ENCODE measurements around the gene LHX4. TPM values are rescaled to one million over a fixed set of nuclear protein-coding genes. Genes with fewer than 3 reads are reported as not detected.

LHX4 gene
- polyA plus RNA-seq (ENCODE audit: insufficient read length): 1.6 TPM

GRCh38 chr1:180229483-180230415 is at the start of gene LHX4:
TSS of gene LHX4 (plus strand) at chr1:180230264. CDS start at chr1:180230530, 266 bp downstream.
- DNase-seq: no peak

GRCh38 chr1:180181048-180181447 is 49.0 kb upstream of the LHX4 start:
- no peak for DNase-seq

GRCh38 chr1:180181996-180182642 is 47.9 kb upstream of the LHX4 start:
- DNase-seq: no peak

GRCh38 chr1:180182643-180183311 is 47.3 kb upstream of the LHX4 start:
- DNase-seq: no peak

GRCh38 chr1:180183426-180183825 is 46.6 kb upstream of the LHX4 start:
- DNase-seq: no peak

GRCh38 chr1:180184041-180184440 is 46.0 kb upstream of the LHX4 start:
- DNase-seq: no peak

- DNase-seq: no peak
Measured at GRCh38 chr1:180185281-180185680, 44.8 kb upstream of the LHX4 start.

GRCh38 chr1:180185971-180186645 is 44.0 kb upstream of the LHX4 start:
- DNase-seq: no peak

GRCh38 chr1:180186831-180187230 is 43.2 kb upstream of the LHX4 start:
- DNase-seq: no peak

GRCh38 chr1:180187626-180188025 is 42.4 kb upstream of the LHX4 start:
- no peak for DNase-seq

GRCh38 chr1:180188091-180188506 is 42.0 kb upstream of the LHX4 start:
- DNase-seq: peak; percentile 58

GRCh38 chr1:180188684-180189175 is 41.3 kb upstream of the LHX4 start:
- DNase-seq: no peak

GRCh38 chr1:180190091-180190490 is 40.0 kb upstream of the LHX4 start:
- DNase-seq: no peak

- no peak for DNase-seq
Measured at GRCh38 chr1:180192172-180192571, 37.9 kb upstream of the LHX4 start.

- no peak for DNase-seq
Measured at GRCh38 chr1:180193141-180194047, 36.7 kb upstream of the LHX4 start.

- DNase-seq: no peak
Measured at GRCh38 chr1:180194048-180194425, 36.0 kb upstream of the LHX4 start.

GRCh38 chr1:180194546-180195207 is 35.4 kb upstream of the LHX4 start:
- no peak for DNase-seq

GRCh38 chr1:180195401-180195800 is 34.7 kb upstream of the LHX4 start:
- DNase-seq: no peak

GRCh38 chr1:180195916-180196315 is 34.1 kb upstream of the LHX4 start:
- DNase-seq: no peak

- no peak for DNase-seq
Measured at GRCh38 chr1:180196436-180197003, 33.5 kb upstream of the LHX4 start.
